Choroid plexus epithelial cell (primary cell): ENCODE results near the gene ANKH.
A peak's percentile ranks its signal among the peaks of the same experiment; 100 is the strongest.
"Not testable (repeated sequence)": the region's sequence is repeated elsewhere in the genome, so short reads cannot be mapped to it uniquely, and the experiment has no call there.

Source experiments
- DNase-seq: peaks from one replicate; pipeline ENCODE4 v3.0.0-alpha.2; 2010; ENCODE audit warnings: low read depth
- H3K4me3 ChIP-seq: 2 replicates; pipeline ENCODE4 v1.5.1; 2011; ENCODE audit warnings: low read depth, mild to moderate bottlenecking, control low read depth, low read length, moderate library complexity
- TF ChIP-seq, protein P1 (sequence below): conservative IDR thresholded peaks from 2 replicates; pipeline ENCODE4 v1.5.1; 2011; ENCODE audit warnings: low read depth, mild to moderate bottlenecking, control low read depth, inconsistent platforms, low read length, moderate library complexity

The ANKH gene

DNA sequence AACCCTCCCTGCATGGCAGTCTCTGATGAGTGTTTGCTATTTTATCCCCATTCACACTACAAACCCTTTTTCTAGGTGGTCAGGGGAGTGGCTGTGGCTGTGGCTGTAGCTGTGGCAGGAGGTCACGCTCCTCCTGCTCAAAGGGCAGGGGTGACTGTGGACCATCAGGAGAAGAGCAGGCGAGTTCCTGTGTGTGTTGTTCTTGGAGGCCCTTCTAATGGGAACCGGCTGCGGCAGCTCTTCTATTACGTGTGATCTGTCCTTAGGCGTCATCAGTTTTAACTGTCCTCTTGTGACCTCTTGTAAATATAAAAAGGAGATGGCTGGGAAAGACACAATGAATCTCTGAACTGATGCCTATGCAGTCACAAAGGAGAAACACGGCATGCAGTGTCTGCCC, 65.1 kb downstream of the ANKH start:
- TF ChIP-seq, protein P1, sequence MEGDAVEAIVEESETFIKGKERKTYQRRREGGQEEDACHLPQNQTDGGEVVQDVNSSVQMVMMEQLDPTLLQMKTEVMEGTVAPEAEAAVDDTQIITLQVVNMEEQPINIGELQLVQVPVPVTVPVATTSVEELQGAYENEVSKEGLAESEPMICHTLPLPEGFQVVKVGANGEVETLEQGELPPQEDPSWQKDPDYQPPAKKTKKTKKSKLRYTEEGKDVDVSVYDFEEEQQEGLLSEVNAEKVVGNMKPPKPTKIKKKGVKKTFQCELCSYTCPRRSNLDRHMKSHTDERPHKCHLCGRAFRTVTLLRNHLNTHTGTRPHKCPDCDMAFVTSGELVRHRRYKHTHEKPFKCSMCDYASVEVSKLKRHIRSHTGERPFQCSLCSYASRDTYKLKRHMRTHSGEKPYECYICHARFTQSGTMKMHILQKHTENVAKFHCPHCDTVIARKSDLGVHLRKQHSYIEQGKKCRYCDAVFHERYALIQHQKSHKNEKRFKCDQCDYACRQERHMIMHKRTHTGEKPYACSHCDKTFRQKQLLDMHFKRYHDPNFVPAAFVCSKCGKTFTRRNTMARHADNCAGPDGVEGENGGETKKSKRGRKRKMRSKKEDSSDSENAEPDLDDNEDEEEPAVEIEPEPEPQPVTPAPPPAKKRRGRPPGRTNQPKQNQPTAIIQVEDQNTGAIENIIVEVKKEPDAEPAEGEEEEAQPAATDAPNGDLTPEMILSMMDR = no peak
- DNase-seq = peak; percentile 94
- no peak overlapping the region for H3K4me3 ChIP-seq

DNA sequence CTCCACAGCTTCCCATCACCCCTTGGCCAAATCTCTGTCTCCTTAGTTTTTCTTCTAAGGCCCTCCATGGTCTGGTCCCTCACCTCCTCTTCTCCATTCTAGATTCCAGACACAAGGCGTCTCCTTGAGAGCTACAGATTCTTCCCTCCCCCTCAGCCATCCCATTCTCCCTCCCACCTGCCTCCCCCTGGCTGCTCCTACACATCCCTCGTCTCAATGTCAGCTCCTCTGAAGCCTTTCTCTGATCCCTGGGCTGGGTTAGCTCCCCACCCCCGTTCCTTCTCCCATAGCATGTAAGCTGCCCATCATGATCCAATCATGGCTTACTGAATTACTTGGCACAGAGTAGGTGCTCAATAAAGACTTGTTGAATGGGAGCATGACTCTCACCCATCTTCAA, 69.0 kb downstream of the ANKH start:
- TF ChIP-seq, protein P1 = no peak
- no peak for DNase-seq
- no peak overlapping the region for H3K4me3 ChIP-seq

DNA sequence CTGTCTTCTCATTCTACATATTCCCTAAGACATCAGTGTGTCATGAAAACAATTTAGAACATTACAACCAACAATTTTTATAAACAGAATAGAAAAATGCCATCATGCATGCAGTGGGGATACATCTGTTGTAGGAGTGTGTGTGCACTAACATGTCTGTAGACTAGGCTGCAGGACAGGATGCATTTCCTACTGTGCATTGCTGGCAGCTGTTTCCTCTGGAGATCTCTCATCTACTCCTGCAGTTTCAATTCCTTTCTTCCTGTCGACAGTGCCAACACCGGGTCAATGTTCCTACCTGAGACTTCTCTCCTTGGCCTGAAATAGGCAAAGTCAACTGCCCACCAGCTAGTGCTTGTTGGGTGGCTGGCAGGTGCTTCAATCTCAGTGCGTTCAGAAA, 69.8 kb downstream of the ANKH start:
- TF ChIP-seq, protein P1 = no peak
- DNase-seq = no peak
- H3K4me3 ChIP-seq = no peak overlapping the region

DNA sequence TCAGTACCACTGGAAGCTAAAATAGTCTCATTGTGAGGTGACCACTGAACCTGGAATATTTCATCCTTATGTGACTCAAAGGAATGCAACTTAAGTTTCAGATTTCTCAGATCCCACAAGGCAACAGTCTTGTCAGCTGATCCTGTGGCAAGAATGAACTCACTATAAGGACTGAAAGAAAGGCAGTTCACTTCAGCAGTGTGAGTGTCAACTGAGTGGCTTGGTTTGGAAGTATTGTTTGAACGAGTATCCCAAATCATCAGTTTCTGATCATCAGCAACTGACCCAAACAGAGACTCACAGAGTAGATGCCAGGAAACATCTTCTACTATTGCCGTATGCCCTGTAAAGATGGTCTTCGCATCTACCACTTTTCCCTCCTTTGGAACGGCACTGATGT, 74.2 kb downstream of the ANKH start:
- not testable (repeated sequence) for H3K4me3 ChIP-seq
- DNase-seq = peak; percentile 44

DNA sequence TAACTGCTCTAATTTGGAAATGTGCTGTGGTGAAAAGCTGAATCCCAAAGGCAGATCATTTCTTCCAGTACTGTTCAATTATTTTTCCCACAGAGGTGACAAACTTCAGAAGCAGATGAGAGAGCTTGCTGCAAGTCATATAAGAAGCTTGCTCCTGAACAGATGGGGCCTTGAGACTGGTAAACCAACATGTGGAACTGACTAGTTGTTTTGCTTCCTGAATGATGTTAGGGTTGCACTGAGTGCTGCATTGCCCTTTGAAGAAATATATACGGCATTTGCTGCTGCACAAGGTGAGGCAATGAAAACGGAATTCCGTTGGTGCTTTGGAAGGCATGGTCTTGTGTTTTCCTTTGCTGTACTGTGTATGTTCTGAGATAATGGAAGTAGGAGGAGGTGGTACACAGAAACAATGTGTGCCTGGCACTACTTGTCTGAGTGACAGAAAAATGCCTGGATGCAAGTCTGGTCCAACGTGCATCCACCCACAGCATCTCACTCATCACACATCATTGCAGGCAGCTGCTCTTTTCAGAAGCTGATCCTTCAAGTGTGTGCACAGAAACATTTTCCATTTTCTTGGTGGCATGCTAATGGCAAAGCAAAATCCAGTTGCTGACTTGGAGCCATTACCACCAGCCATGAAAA, 76.9 kb downstream of the ANKH start:
- DNase-seq = no peak
- TF ChIP-seq, protein P1 = no peak
- H3K4me3 ChIP-seq = no peak overlapping the region

DNA sequence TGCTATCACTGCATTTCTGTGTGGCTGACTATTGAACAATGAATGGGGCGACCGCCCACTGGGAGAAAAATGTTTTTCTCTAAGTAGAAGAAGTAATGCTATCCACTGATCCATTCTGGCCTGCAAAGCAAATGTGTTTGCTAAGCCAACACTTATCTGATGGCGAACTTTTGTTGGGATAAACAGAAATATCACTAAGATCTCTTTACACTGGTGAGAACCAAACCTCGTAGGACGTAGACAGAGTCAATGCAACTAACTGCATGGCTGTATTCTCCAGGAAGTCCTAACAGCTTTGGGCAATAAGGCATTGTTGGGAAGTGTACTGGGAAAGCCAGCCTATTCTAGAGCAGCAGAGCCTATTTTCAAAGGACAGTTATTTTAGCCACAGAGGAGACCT, 77.7 kb downstream of the ANKH start:
- no peak overlapping the region for H3K4me3 ChIP-seq
- TF ChIP-seq, protein P1 = no peak
- no peak for DNase-seq

DNA sequence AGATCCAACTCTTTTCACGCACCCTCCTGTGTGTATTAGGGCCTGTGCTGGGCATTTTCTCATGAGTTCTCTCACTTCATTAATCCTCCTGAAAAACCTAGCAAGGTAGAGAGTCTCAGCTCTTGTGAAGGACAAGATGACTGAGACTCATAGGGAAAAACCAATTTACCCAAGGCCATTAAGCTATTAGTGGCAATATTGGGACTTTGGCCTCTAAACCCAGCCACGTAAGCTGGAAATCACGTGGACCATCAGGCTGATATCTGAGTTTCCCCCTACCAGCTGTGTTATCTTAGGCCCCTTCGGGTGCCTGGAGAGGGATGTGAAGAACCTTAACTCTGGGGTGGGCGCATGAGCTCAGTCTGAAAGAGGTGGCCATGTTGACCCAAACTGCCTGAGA, 80.7 kb downstream of the ANKH start:
- TF ChIP-seq, protein P1 = no peak
- no peak for DNase-seq
- H3K4me3 ChIP-seq = no peak overlapping the region
